ENCODE results near the gene SPESP1.

GRCh38 chr15:68910816-68911215 is 19.5 kb upstream of the SPESP1 start:
- no peak for TF ChIP-seq CTCF (IDR thresholded peaks at IDR 0.05)
- TF ChIP-seq EP300 (IDR thresholded peaks at IDR 0.05) = no peak
- no peak for TF ChIP-seq POLR2A (IDR thresholded peaks at IDR 0.05)

Measured in ovary (tissue), 3 donors.